BE2C (cell line): Measurements from ENCODE around the gene SH3BGRL.

Experiments used
- DNase-seq: peaks from one replicate; pipeline ENCODE4 v3.0.0-alpha.2; 2020
- H3K27me3 ChIP-seq: fragments of 250-450 bp; sonication (Bioruptor Pico); 2 replicates; pipeline ENCODE4 v1.5.1; 2020; ENCODE audit warnings: mild to moderate bottlenecking
- H3K36me3 ChIP-seq: fragments of 250-450 bp; sonication (Bioruptor Pico); 2 replicates; pipeline ENCODE4 v1.5.1; 2020; ENCODE audit warnings: mild to moderate bottlenecking
- H3K4me1 ChIP-seq: fragments of 250-450 bp; sonication (Bioruptor Pico); 2 replicates; pipeline ENCODE4 v1.5.1; 2020
- H3K4me3 ChIP-seq: 2 replicates; pipeline ENCODE4 v1.5.1; 2011; ENCODE audit warnings: low read depth, low read length
- H3K9me3 ChIP-seq: fragments of 250-450 bp; sonication (Bioruptor Pico); 2 replicates; pipeline ENCODE4 v1.5.1; 2020
- TF ChIP-seq, protein P1 (sequence below): IDR thresholded peaks from 2 replicates; pipeline ENCODE4 v1.5.1; 2012; ENCODE audit warnings: mild to moderate bottlenecking, low read depth, low read length

SH3BGRL gene

DNA sequence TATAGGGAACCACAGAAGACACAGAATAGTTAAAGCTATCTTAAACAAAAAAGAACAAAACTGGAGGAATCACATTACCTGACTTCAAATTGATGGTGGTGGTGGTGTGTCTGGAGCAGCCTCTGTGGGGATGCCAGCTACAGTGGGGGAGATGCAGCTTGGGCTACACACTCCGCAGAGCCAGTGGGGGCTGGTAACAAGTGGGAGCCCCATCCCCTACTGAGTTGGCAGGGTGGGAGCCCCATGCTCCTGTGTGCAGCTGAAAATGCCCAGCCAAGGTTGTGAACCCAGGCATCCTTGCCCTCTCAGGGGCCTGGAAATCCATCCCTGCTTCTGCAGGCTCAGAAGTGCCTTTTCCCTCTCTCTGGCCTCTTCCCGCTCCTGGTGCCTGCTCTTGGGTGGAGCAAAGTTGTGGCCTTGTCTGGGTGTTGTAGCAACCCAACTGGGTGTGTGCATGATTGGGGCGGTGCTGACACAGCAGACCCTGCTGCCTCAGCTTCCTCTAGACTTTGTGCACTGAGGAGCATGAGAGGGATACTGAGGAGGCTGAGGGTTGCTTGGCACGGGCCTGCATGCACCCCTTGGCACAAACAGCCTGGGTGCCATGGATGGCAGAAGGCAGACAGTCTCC, 38.9 kb downstream of the SH3BGRL start:
- no peak for DNase-seq
- Histone ChIP-seq H3K36me3 (no peaks in the 10 kb centered on the region), H3K4me3 (no peak overlapping the region), H3K9me3 (no peaks in the 10 kb centered on the region), H3K27me3 (no peaks in the 10 kb centered on the region), H3K4me1 (no peaks in the 10 kb centered on the region)
- TF ChIP-seq, protein P1, sequence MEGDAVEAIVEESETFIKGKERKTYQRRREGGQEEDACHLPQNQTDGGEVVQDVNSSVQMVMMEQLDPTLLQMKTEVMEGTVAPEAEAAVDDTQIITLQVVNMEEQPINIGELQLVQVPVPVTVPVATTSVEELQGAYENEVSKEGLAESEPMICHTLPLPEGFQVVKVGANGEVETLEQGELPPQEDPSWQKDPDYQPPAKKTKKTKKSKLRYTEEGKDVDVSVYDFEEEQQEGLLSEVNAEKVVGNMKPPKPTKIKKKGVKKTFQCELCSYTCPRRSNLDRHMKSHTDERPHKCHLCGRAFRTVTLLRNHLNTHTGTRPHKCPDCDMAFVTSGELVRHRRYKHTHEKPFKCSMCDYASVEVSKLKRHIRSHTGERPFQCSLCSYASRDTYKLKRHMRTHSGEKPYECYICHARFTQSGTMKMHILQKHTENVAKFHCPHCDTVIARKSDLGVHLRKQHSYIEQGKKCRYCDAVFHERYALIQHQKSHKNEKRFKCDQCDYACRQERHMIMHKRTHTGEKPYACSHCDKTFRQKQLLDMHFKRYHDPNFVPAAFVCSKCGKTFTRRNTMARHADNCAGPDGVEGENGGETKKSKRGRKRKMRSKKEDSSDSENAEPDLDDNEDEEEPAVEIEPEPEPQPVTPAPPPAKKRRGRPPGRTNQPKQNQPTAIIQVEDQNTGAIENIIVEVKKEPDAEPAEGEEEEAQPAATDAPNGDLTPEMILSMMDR = no peak

DNA sequence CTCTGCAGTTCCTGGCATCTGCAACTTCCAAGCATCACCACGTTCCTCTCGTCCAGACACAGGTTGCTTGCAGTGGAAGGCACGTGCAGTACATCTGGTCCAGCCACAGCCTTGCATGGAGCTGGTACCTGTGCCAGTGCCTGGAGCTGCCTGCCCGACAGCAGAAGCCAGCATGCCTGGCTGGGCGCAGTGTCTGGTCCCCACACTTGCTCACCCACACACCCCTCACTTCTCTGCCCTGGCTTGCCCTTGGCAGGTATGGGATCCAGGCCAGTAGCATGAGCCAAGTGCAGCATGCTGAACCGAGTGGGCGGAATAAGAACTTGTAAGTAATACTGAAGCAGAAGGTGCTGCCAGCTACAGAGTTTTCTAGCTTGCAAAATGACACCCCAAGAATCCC, 39.9 kb downstream of the SH3BGRL start:
- H3K27me3 ChIP-seq = no peaks in the 10 kb centered on the region
- TF ChIP-seq, protein P1 = no peak
- H3K36me3 ChIP-seq = no peaks in the 10 kb centered on the region
- DNase-seq = no peak
- H3K9me3 ChIP-seq = no peaks in the 10 kb centered on the region
- H3K4me1 ChIP-seq = no peaks in the 10 kb centered on the region
- no peak overlapping the region for H3K4me3 ChIP-seq

DNA sequence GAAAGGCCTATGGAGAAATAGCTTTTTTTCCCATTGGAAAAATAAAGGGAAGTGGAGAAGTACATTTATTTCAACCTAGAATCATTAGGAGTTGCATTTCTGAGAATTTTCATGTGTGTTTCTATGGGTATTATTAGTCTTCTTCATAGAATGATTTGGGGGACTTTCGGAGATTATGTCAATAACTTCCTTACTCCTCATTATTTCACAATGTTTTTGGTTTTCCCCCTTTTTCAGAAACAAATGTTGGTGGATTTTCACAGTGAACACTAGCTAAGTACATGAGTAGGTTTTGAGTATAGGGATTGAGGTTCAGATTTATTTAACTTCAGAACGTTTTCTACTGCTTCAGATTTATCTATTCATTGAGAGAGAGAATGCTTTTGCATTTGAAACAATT, 54.0 kb downstream of the SH3BGRL start:
- H3K9me3 ChIP-seq = no peaks in the 10 kb centered on the region
- TF ChIP-seq, protein P1 = no peak

DNA sequence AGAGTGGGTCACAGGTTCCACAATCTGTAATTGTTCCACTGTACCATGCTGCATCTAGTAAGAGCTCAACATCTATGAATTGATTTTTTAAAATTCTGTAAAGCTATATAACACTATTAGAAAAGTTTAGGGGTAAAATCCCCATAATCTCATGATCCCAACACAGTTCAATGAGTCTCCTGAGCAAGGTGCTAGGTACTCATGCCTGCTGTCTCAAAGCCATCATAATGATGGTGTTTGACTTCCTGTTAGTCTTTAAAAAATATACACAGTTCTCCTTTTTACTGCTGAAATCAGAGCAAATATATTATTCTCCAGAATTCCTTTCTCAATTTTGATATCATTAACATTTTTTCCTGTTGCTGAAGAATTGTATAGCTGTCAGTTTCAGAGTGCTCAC, 55.9 kb downstream of the SH3BGRL start:
- no peaks in the 10 kb centered on the region for H3K27me3 ChIP-seq

More for the DNA sequence above, 54.0 kb downstream of the SH3BGRL start:
- no peak for DNase-seq
- Histone ChIP-seq H3K36me3 (no peaks in the 10 kb centered on the region), H3K4me3 (no peak overlapping the region), H3K4me1 (no peaks in the 10 kb centered on the region), H3K27me3 (no peaks in the 10 kb centered on the region)

DNA sequence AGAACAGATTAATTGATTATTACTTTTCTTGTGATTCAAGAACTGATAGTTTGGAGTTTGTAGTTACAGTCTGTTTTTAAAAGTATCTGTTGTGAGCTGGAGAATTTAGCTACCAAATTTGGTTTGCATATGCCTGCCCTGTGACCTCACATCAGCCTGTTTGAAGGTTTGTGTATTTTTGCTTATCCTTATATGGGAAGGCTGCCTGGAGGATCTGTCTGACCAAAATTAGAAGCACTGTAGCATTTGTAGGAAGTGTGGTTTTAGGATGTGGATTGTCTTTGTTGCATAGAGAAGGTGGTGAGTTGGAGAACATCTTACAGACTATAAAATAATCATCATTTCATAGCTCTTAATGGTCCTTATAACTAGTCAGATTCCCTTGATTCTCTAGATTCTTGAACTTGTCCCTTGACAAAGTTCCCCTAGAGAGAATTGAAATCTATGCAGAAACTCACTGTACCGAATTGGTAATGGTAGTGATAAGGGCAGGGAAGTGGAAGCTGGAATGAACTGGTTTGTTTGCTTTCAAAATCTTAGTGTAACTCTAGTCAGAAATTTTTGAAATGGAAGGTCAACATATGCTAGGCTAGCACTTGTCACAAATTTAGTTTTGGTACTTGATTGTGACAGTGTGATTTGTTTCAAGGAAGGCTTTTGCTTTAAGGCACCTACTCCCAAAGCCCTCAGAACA, 57.3 kb downstream of the SH3BGRL start:
- H3K9me3 ChIP-seq = no peaks in the 10 kb centered on the region
- no peaks in the 10 kb centered on the region for H3K36me3 ChIP-seq
- no peaks in the 10 kb centered on the region for H3K4me1 ChIP-seq
- no peaks in the 10 kb centered on the region for H3K27me3 ChIP-seq
- DNase-seq = no peak
- H3K4me3 ChIP-seq = no peak overlapping the region
- TF ChIP-seq, protein P1 = no peak

More for the DNA sequence above, 55.9 kb downstream of the SH3BGRL start:
- Histone ChIP-seq H3K9me3 (no peaks in the 10 kb centered on the region), H3K4me1 (no peaks in the 10 kb centered on the region), H3K4me3 (no peak overlapping the region), H3K36me3 (no peaks in the 10 kb centered on the region)
- no peak for DNase-seq
- TF ChIP-seq, protein P1 = no peak

DNA sequence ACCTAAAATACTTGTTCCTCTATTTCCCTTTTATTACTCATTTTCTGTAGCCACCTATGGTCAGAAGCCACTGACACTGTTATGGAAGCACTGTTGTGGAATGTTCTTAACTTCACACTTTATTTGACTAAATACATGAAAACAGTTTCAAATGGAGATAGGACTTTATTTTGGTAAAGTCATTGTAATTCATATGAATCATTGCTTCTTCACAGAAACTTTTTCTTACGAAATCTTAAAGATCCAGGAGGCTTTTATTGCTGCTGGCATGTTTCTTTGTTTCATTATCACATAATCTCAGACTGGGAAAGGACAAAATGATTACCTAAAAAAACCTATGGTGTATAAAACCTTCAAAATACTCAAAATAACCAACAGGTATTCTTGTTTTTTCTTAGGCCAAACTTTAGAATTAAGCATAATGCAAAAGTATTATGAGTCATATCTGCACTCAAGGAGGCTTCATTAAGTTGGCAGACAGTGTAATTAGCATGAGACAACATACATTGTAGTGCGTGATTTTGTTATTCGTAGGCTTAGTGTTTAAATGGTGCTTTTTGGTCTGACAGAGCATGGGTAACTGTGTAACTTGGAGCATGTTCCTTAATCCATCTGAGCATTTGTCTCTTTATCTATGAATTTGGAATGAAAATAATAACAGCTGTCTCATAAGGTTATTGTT, 58.0 kb downstream of the SH3BGRL start:
- no peaks in the 10 kb centered on the region for H3K27me3 ChIP-seq
- H3K4me3 ChIP-seq = no peak overlapping the region
- TF ChIP-seq, protein P1 = no peak
- H3K9me3 ChIP-seq = no peaks in the 10 kb centered on the region
- no peak for DNase-seq
- no peaks in the 10 kb centered on the region for H3K36me3 ChIP-seq
- H3K4me1 ChIP-seq = no peaks in the 10 kb centered on the region
